C4-2B (cell line): ENCODE measurements around the gene STX18.

ENCODE experiments used
- ZFX ChIP-seq: fragments of 450-650 bp; IDR thresholded peaks from 2 replicates; pipeline ENCODE4 v1.6.1; 2017
- TF ChIP-seq, protein P1 (sequence below): fragments of 450-650 bp; conservative IDR thresholded peaks from 2 replicates; pipeline ENCODE4 v1.5.1; 2017; ENCODE audit warnings: mild to moderate bottlenecking

DNA sequence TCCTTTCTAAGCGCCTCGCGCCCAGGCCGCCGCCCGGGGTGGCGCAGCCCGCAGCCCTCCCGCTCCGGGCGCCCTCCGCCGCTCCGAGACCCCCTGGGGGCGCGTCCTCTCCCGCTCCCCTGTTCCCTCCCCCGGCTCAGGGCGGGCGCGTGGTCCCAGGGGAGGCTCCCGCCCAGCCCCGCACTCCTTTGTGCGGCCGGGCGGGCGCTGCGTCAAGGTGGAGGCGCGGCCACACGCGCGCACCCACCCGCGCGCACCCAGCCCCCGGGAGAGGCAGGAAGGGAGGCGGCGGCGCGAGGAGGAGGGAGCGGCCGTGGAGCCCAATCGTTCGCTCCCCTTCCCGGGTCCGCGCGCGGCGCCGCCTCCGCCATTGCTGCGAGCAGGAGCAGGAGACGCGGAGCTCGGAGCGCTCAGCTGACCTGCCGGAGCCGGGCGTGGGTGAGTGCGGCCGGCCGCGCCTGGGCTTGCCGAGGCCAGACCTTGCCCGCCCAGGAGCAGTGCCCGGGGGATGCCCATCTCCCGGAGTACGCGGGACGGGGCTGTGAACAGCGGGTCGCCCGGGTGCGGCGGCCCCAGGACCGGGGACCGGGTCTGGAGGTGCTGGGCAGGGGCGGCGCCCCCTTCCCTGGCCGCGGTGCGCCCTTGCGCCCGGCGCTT, 155.0 kb downstream of the STX18 start, which contains the start of gene NSG1:
- TF ChIP-seq, protein P1, sequence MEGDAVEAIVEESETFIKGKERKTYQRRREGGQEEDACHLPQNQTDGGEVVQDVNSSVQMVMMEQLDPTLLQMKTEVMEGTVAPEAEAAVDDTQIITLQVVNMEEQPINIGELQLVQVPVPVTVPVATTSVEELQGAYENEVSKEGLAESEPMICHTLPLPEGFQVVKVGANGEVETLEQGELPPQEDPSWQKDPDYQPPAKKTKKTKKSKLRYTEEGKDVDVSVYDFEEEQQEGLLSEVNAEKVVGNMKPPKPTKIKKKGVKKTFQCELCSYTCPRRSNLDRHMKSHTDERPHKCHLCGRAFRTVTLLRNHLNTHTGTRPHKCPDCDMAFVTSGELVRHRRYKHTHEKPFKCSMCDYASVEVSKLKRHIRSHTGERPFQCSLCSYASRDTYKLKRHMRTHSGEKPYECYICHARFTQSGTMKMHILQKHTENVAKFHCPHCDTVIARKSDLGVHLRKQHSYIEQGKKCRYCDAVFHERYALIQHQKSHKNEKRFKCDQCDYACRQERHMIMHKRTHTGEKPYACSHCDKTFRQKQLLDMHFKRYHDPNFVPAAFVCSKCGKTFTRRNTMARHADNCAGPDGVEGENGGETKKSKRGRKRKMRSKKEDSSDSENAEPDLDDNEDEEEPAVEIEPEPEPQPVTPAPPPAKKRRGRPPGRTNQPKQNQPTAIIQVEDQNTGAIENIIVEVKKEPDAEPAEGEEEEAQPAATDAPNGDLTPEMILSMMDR = no peak
- TF ChIP-seq ZFX = no peak
